Hematopoietic multipotent progenitor cell treated with erythropoietin and hydrocortisone succinate and interleukin-3 and kit ligand, for 15 days (in vitro differentiated cells): ENCODE measurements around the gene TRMT112.
A peak's percentile ranks its signal among the peaks of the same experiment; 100 is the strongest.
"Not testable (repeated sequence)": the region's sequence is repeated elsewhere in the genome, so short reads cannot be mapped to it uniquely, and the experiment has no call there.

Source experiments
- DNase-seq: peaks from one replicate; pipeline ENCODE4 v3.0.0-alpha.2; 2015; ENCODE audit warnings: low spot score

Gene TRMT112

DNA sequence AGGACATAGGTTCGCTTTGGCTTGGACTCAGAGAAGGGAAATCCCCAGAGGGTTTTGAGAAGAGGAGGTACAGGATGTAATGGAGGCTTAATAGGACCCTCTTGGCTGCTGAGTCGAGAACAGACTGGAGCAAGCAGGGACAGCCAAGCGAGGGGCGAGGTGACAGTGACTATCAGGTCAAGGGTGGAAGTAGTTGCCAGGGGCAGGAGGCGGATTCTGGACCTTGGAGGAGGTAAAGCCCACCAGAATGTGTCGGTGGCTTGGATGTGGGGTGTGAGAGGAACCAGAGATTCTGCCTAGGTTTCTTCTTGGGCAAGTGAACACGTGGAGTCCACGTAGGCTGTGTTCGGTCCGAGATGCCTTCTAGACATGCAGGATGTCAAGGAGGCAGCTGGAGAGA lies 4.4 kb downstream of the TRMT112 start:
- DNase-seq: no peak

GRCh38 chr11:64307795-64308194 lies 9.6 kb downstream of the TRMT112 start:
- DNase-seq: not testable (repeated sequence)

GRCh38 chr11:64306876-64307622 lies 10.3 kb downstream of the TRMT112 start:
- DNase-seq: no peak

DNA sequence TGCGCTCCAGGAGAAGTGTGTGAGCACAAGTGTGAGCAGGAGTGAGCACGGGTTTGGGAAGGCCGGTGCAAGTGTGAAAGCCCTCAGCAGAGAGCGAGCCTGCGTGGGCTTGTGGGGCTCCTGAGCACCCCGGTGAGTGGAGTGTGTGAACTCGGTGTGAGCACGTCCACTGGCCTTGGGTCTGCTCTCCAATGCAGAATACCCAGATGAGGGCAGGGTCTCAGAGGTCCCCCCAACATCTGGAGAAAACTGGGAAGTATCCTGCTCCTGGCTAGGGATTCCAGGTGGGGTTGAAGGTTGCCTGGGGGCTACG lies 10.8 kb downstream of the TRMT112 start:
- DNase-seq: no peak

GRCh38 chr11:64305691-64306562 lies 11.4 kb downstream of the TRMT112 start:
- peak; percentile 59 for DNase-seq

GRCh38 chr11:64305075-64305690 lies 12.2 kb downstream of the TRMT112 start, which contains the start of gene ESRRA:
Gene ESRRA (plus strand): TSS chr11:64305524. CDS start chr11:64307180, 1,656 bp downstream.
- DNase-seq: peak; percentile 98

DNA sequence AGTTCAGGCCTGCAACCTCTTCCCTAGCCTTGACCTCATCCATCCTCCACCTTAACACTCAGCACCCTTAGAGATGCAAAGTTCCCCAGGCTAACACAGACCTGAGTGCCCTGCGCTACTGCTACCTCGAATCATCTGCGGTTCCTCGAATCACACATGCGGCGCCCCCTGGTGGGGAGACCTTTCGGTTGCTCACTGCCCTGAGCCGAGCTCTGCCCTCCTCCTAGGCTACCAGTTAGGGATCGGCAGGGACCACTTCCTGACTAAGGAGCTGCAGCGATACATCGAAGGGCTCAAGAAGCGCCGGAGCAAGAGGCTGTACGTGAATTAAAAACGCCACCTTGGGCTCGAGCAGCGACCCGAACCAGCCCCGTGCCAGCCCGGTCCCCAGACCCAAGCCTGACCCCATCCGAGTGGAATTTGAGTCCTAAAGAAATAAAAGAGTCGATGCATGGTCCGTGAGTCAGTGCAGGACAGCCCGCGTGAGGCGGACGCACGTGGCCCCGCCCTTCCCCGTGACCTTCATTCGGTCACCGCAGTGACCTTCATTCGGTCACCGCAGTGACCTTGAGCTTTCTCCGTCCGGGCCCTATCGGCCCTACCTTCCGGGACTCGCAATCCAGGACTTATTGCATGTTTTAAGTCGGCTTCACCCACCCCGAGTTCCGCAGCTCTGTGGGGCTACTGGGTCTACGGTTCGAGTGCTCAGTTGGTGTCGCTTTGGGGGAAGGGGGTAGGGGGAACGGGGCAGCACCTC lies 12.9 kb downstream of the TRMT112 start:
- DNase-seq: peak; percentile 94

GRCh38 chr11:64304032-64304315 lies 13.4 kb downstream of the TRMT112 start:
- no peak for DNase-seq

GRCh38 chr11:64303109-64304031 lies 14.0 kb downstream of the TRMT112 start:
- DNase-seq: no peak

DNA sequence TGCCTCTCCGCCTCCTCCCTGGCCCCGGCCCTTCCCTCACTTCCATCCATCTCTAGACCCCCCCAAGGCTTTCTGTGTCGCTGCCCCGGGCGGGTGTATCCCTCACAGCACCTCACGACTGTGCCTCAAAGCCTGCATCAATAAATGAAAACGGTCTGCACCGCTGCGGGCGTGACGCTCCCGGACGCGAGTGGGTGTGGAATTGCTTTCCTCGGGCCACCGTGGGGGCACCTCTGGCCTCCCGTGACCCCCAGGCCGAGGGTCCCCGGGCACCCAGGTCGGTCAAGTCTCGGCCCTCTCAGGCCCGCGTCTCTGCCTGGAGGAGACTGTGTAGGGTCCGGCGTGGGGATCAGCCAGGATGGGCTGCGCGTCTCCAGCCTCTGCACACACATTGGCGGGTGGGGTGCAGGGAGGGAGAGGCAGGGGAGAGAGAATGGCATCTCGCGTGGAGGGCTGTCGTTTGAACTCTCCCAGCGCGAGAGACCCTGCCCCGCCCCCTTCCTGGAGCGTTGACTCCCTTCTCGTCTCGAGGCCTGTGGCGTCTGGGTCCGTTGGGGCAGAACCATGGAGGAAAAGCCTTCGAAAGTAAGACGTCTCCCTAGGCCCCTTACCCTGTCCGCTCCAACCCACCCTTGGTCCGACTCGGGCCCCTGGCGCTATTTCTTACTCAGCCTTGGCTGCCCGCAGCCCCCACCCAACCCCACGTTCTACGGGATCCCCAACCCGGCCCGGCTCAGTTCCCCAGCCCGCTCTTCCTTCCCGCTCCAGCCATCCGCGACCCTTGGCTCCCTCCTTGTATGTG lies 17.3 kb downstream of the TRMT112 start, which contains the start of gene CATSPERZ:
Gene CATSPERZ, plus strand, starts transcription at position 512 of the 802 bp plus-strand sequence. Its CDS starts 53 bp downstream, at position 565.
- no peak for DNase-seq

DNA sequence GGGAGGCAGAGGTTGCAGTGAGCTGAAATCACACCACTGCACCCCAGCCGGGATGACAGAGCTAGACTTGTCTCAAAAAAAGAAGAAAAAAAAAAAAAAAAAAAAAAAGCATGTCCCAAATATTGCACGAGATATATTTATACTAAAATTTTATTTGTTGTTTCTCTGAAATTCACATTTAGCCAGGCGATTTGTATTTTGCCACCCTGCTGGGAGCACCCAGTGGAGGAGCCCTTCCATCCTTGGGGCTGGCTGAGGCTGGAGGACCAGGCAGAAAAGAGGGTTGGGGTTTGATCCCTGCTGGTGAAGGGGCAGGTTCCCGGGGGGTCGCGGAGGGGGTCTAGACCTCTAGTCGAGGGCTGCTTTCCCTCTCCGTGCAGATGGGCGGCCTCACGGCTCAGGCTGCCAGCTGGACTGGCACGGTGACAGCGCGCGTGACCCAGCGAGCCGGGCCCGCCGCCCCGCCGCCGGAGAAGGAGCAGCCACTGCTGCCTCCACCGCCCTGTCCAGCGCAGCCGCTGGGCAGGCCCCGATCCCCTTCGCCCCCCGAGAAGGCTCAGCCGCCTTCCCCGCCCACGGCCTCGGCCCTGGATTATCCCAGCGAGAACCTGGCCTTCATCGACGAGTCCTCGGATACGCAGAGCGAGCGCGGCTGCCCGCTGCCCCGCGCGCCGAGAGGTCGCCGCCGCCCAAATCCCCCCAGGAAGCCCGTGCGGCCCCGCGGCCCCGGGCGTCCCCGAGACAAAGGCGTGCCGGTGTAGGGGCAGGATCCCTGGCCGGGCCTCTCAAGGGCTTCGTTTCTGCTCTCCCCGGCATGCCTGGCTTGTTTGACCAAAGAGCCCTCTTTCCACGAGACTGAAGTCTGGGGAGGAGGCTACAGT lies 18.2 kb downstream of the TRMT112 start:
- DNase-seq: peak; percentile 57

DNA sequence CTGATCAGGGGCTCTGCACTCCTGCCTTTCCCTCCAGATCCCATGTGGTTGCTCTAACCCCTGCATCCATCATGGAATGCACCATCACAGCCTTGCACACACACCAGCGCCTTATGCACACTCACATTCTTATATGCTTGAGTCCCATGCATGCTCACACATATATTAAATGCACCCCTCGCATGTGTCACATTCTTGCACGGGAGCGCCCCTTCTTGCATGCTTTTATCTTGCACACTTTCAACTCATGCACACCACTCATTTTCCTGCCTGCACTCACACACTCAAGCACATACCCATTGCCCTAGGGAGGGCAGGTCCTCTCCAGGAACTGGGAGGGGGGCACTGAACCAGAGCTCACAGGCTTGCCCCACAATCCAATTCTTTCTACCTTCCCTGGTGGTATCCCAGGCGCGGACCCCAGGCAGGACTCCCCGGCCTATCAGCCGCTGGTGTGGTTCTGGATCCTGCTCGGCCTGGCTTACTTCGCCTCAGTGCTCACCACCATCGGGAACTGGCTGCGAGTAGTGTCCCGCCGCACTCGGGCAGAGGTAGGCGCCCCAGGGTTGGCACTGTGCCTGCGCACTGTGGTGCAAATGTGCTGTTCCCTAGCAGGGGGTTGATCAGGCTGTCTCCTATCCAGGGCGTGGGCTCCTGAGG lies 19.5 kb downstream of the TRMT112 start:
- no peak for DNase-seq

- DNase-seq: no peak
These were observed 20.3 kb downstream of the TRMT112 start for GRCh38 chr11:64296830-64297698.

- no peak for DNase-seq
These were observed 21.1 kb downstream of the TRMT112 start for GRCh38 chr11:64296236-64296635.

DNA sequence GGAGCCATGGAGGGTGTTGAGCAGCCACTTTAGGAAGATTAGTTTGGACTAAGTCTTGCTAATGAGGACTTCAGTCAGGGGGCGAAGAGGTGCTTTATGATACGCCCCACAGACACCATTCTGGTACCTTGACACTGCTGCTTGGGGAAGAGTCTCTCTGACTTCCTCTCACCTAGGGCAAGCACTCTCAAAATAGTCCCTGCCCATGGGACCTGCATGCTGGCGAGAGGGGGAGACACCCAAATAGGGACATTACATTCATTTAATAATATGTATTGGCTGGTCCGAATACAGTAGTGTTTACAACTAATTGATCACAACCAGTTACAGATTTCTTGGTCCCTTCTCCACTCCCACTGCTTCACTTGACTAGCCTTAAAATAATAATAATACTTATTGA lies 21.6 kb downstream of the TRMT112 start:
- DNase-seq: no peak

DNA sequence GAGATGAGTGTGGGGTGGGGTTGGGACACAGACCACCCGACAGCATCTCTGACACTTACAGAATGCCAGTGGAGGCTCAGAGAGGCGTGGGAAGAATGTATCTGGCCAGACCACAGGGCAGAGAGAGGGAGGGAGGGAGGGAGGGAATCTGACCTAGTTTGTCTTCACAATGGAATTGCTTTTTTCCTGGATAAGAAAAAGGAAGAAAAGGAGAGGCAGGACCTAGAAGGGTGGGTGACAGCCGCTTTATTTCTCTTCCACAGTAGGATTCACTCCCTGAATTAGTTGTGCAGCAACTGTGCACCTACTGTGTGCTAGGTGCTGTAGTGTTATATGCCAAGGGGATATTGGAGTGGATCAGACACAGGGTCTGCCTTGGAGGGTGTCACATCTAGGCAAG lies 22.6 kb downstream of the TRMT112 start:
- no peak for DNase-seq

DNA sequence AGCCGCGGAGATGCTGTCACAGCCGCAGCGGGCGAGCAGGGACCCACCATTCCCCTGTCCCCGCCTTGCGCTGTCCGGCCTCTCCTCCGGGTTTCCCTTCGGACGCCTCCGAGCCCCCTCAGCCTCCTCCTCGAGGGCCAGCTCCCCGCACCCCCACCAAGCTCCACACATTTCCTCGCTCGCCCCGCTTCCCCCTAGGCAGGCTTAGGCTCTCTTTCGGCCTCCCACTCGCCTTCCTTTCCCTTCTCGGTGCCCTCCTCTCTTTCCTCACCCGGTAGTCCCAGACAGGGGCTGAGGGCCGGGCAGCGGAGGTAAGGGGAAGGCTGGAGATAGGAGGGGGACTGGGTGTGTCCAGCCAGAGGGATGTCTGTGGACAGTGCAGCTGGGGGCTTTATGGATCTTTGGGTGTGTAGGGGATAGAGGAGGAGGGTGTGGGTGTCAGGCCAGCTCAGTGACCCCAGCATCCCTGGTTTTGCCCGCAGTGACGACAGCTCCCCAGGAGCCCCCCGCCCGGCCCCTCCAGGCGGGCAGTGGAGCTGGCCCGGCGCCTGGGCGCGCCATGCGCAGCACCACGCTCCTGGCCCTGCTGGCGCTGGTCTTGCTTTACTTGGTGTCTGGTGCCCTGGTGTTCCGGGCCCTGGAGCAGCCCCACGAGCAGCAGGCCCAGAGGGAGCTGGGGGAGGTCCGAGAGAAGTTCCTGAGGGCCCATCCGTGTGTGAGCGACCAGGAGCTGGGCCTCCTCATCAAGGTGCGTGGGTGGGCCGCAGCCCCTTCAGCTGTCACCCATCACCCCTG lies 24.7 kb downstream of the TRMT112 start:
- DNase-seq: no peak
